HepG2 (cell line): ENCODE results near the gene ERBB3. TPM values are rescaled to one million over a fixed set of nuclear protein-coding genes. Genes with fewer than 3 reads are reported as not detected.
A peak's percentile ranks its signal among the peaks of the same experiment; 100 is the strongest.

Experiments
- EZH2 ChIP-seq: conservative IDR thresholded peaks from 2 replicates; pipeline ENCODE4 v1.6.1; 2012; ENCODE audit warnings: mild to moderate bottlenecking, low read depth, low read length, moderate library complexity
- HINFP ChIP-seq: sonication (generic); formaldehyde crosslinking; IDR thresholded peaks from 2 replicates; pipeline ENCODE4 v1.4.0; 2020; ENCODE audit warnings: low read depth, mild to moderate bottlenecking, missing genetic modification reagents
- IRF2 ChIP-seq: IDR thresholded peaks from 2 replicates; pipeline ENCODE4 v1.6.1; 2018; ENCODE audit warnings: missing genetic modification reagents, missing compliant biosample characterization
- KDM2A ChIP-seq: sonication (generic); formaldehyde crosslinking; IDR thresholded peaks from 2 replicates; pipeline ENCODE4 v1.4.0; 2020; ENCODE audit warnings: low read depth, missing genetic modification reagents, borderline replicate concordance
- KDM3A ChIP-seq: IDR thresholded peaks from 2 replicates; pipeline ENCODE4 v1.6.1; 2018; ENCODE audit warnings: low read depth, missing compliant biosample characterization
- KLF15 ChIP-seq: sonication (generic); formaldehyde crosslinking; IDR thresholded peaks from 2 replicates; pipeline ENCODE4 v1.8.1; 2023; ENCODE audit warnings: borderline replicate concordance, mild to moderate bottlenecking, inconsistent platforms, missing genetic modification reagents, mixed read lengths
- MIER3 ChIP-seq: IDR thresholded peaks from 2 replicates; pipeline ENCODE4 v1.6.1; 2016; ENCODE audit warnings: missing compliant biosample characterization, borderline replicate concordance
- NCOA2 ChIP-seq: sonication (generic); formaldehyde crosslinking; IDR thresholded peaks from 2 replicates; pipeline ENCODE4 v1.8.0; 2022; ENCODE audit warnings: inconsistent platforms
- NFE2L2 ChIP-seq: fragments of 150-350 bp; IDR thresholded peaks from 2 replicates; pipeline ENCODE4 v1.6.1; 2014; ENCODE audit warnings: low read length
- RARG ChIP-seq: sonication (generic); formaldehyde crosslinking; IDR thresholded peaks from 2 replicates; pipeline ENCODE4 v1.4.0; 2020; ENCODE audit warnings: low read depth, mild to moderate bottlenecking, missing genetic modification reagents
- RFX3 ChIP-seq: IDR thresholded peaks from 2 replicates; pipeline ENCODE4 v1.6.1; 2016; ENCODE audit warnings: missing biosample characterization, missing genetic modification reagents
- SOX5 ChIP-seq: IDR thresholded peaks from 2 replicates; pipeline ENCODE4 v1.6.1; 2016; ENCODE audit warnings: borderline replicate concordance
- STAT6 ChIP-seq: sonication (generic); formaldehyde crosslinking; IDR thresholded peaks from 2 replicates; pipeline ENCODE4 v1.4.0; 2020; ENCODE audit warnings: missing genetic modification reagents, mild to moderate bottlenecking, borderline replicate concordance
- TBX3 ChIP-seq: fragments of 450-650 bp; IDR thresholded peaks from 2 replicates; pipeline ENCODE4 v1.6.1; 2017; ENCODE audit warnings: antibody characterized with exemption, mild to moderate bottlenecking, inconsistent platforms, borderline replicate concordance
- YEATS2 ChIP-seq: sonication (generic); formaldehyde crosslinking; IDR thresholded peaks from 2 replicates; pipeline ENCODE4 v1.4.0; 2020; ENCODE audit warnings: missing genetic modification reagents, borderline replicate concordance
- ZFP36L2 ChIP-seq: sonication (generic); formaldehyde crosslinking; IDR thresholded peaks from 2 replicates; pipeline ENCODE4 v1.4.0; 2020; ENCODE audit warnings: missing genetic modification reagents
- ZMYM4 ChIP-seq: sonication (generic); formaldehyde crosslinking; IDR thresholded peaks from 2 replicates; pipeline ENCODE4 v1.8.1; 2023; ENCODE audit warnings: mild to moderate bottlenecking, missing genetic modification reagents
- ZNF101 ChIP-seq: sonication (generic); formaldehyde crosslinking; IDR thresholded peaks from 2 replicates; pipeline ENCODE4 v1.4.0; 2020; ENCODE audit warnings: mild to moderate bottlenecking, low read depth, missing genetic modification reagents, borderline replicate concordance
- ZNF124 ChIP-seq: sonication (generic); formaldehyde crosslinking; IDR thresholded peaks from 2 replicates; pipeline ENCODE4 v1.4.0; 2020; ENCODE audit warnings: missing genetic modification reagents
- ZNF207 ChIP-seq: fragments of 450-650 bp; IDR thresholded peaks from 2 replicates; pipeline ENCODE4 v1.6.1; 2016; ENCODE audit warnings: antibody characterized with exemption, borderline replicate concordance
- ZNF224 ChIP-seq: sonication (generic); formaldehyde crosslinking; IDR thresholded peaks from 2 replicates; pipeline ENCODE4 v1.5.0; 2020; ENCODE audit warnings: mild to moderate bottlenecking, missing genetic modification reagents
- ZNF225 ChIP-seq: sonication (generic); formaldehyde crosslinking; IDR thresholded peaks from 2 replicates; pipeline ENCODE4 v1.4.0; 2020; ENCODE audit warnings: mild to moderate bottlenecking, missing genetic modification reagents
- ZNF350 ChIP-seq: sonication (generic); formaldehyde crosslinking; IDR thresholded peaks from 2 replicates; pipeline ENCODE4 v1.4.0; 2020; ENCODE audit warnings: mild to moderate bottlenecking, low read depth, missing genetic modification reagents, borderline replicate concordance
- ZNF547 ChIP-seq: sonication (generic); formaldehyde crosslinking; IDR thresholded peaks from 2 replicates; pipeline ENCODE4 v1.5.1; 2020; ENCODE audit warnings: mild to moderate bottlenecking, missing genetic modification reagents
- ZNF770 ChIP-seq: sonication (generic); formaldehyde crosslinking; IDR thresholded peaks from 2 replicates; pipeline ENCODE4 v1.5.0; 2020; ENCODE audit warnings: mild to moderate bottlenecking, missing genetic modification reagents
- polyA plus RNA-seq, 8 experiments: library from polyadenylated mRNA; depleted of rRNA in 3 of 8; stranded (reverse) in 7 of 8; unstranded in 1 of 8; fragments of >200 nt; fragmentation: Illumina TruSeq in 4 of 8; extraction: Trizol in 4 of 8; gene quantifications; 2 replicates each; pipeline versions ENCODE4 v1.2.1 to v1.2.3, GENCODE V29; 2011 to 2016; ENCODE audit warnings: low read depth in 4 of 8, missing spikeins in 1 of 8, mixed read lengths in 1 of 8; ENCODE audit not compliant: insufficient read depth in 1 of 8
- total RNA-seq, 5 experiments: library from RNA; depleted of rRNA; stranded (reverse); fragments of >200 nt; fragmentation: Illumina TruSeq; extraction: Trizol; gene quantifications; 2 replicates each; pipeline ENCODE4 v1.2.3, GENCODE V29; 2016; ENCODE audit warnings: low read depth in 1 of 5

Gene ERBB3
- total and polyA plus RNA-seq, 2 of the 13 experiments (the other 11 are each of a cell fraction or from before 2014, with no cell fraction given) = 93.6 to 358 TPM

- TF ChIP-seq ZNF770 (CRISPR knock-in tag) = 0 out of 2 replicates have a peak, but pooled peaks have one; percentile 3
- no peak for TF ChIP-seq KDM3A (CRISPR knock-in tag)
- peak; percentile 73 for TF ChIP-seq HINFP
- peak; percentile 99 for TF ChIP-seq YEATS2 (CRISPR knock-in tag)
- TF ChIP-seq KDM2A (CRISPR knock-in tag) = peak; percentile 66; the same call in 1 of the 2 replicates
- no peak for TF ChIP-seq ZNF225 (CRISPR knock-in tag)
- no peak for TF ChIP-seq ZFP36L2 (CRISPR knock-in tag)
- no peak for TF ChIP-seq KLF15
- TF ChIP-seq STAT6 = no peak
- TF ChIP-seq IRF2 = peak; percentile 86
- TF ChIP-seq EZH2 = no peak
- peak; percentile 78; the same call in 1 of the 2 replicates for TF ChIP-seq TBX3
- no peak for TF ChIP-seq SOX5 (CRISPR knock-in tag)
- 0 out of 2 replicates have a peak, but pooled peaks have one; percentile 63 for TF ChIP-seq ZNF101
- peak; percentile 78 for TF ChIP-seq ZMYM4 (CRISPR knock-in tag)
- peak; percentile 90; the same call in 1 of the 2 replicates for TF ChIP-seq ZNF124
- TF ChIP-seq NFE2L2 = no peak
- no peak for TF ChIP-seq ZNF547 (CRISPR knock-in tag)
- peak; percentile 52; the same call in 1 of the 2 replicates for TF ChIP-seq ZNF224 (CRISPR knock-in tag)
- no peak for TF ChIP-seq ZNF207
- peak; percentile 68 for TF ChIP-seq NCOA2
- no peak for TF ChIP-seq RFX3
- peak; percentile 87; the same call in 1 of the 2 replicates for TF ChIP-seq MIER3 (CRISPR knock-in tag)
- TF ChIP-seq RARG (CRISPR knock-in tag) = peak; percentile 80; the same call in 1 of the 2 replicates
- TF ChIP-seq ZNF350 (CRISPR knock-in tag) = peak; percentile 41; the same call in 1 of the 2 replicates
Measured at GRCh38 chr12:56116267-56117081, 36.5 kb downstream of the ERBB3 start, which contains the start of gene RPL41 (continued).
